ENCODE measurements around the gene ARL3. TPM values are rescaled to one million over a fixed set of nuclear protein-coding genes. Genes with fewer than 3 reads are reported as not detected.

Gene ARL3
- total and polyA plus RNA-seq, 2 of the 4 experiments (the other 2 are of a cell fraction), result 5.0 to 14.3 TPM

GRCh38 chr10:102729029-102730026, 15.1 kb upstream of the ARL3 start:
- Histone ChIP-seq H3K9me3 (ENCODE audit: control insufficient read depth, insufficient read depth, low read length) (no peaks in the 10 kb centered on the region), H4K20me1 (ENCODE audit: insufficient read depth, low read length) (no peaks in the 10 kb centered on the region; the same call in 1 of the 2 replicates), H3K9ac (ENCODE audit: low read depth, low read length) (no peak overlapping the region), H3K4me3 (ENCODE audit: insufficient read depth, low read depth, low read length) (no peak overlapping the region), H2BK20ac (ENCODE audit: low read depth, low read length) (no peak overlapping the region), H3K79me1 (ENCODE audit: low read depth in 1 of 2, low read length in 2 of 2) (peaks cover 0 to under 1% of the 10 kb centered on the region in 2 experiments; a peak in 2 of 4 replicates), H2BK5ac (ENCODE audit: low read depth, low read length, poor library complexity, severe bottlenecking) (no peak overlapping the region), H3K9me1 (ENCODE audit: insufficient read depth, low read length) (peaks cover 6% of the 10 kb centered on the region; the same call in 1 of the 2 replicates), H3K36me3 (ENCODE audit: control insufficient read depth, insufficient read depth, low read length) (peaks cover 9% of the 10 kb centered on the region), H3K4me1 (ENCODE audit: control insufficient read depth, insufficient read depth, low read length) (peaks cover 2% of the 10 kb centered on the region; the same call in 1 of the 2 replicates), H4K91ac (ENCODE audit: insufficient read depth, low read depth, low read length) (no peak overlapping the region), H2BK120ac (ENCODE audit: low read depth, low read length) (no peak overlapping the region), H3K4me2 (ENCODE audit: low read depth, low read length) (no peak overlapping the region), H3K27ac (ENCODE audit: insufficient read depth, low read length) (no peak overlapping the region), H2AFZ (replicated peaks; ENCODE audit: low read length, poor library complexity) (peak overlapping the region; percentile 81), H4K5ac (ENCODE audit: low read depth, low read length) (no peak overlapping the region), H2AK5ac (ENCODE audit: low read depth, low read length) (no peak overlapping the region), H2BK15ac (ENCODE audit: low read depth, low read length) (no peak overlapping the region), H2AK9ac (replicated peaks; ENCODE audit: low read depth, low read length, poor library complexity) (peak overlapping the region; percentile 67), H3K14ac (replicated peaks; ENCODE audit: low read depth, low read length) (no peak overlapping the region), H3K23ac (ENCODE audit: low read depth, low read length) (no peak overlapping the region), H3K18ac (ENCODE audit: low read depth, low read length) (no peak overlapping the region), H3K4ac (ENCODE audit: low read depth, low read length) (no peak overlapping the region), H4K8ac (ENCODE audit: low read depth in 2 of 2, low read length in 2 of 2) (no peak overlapping the region), H3K27me3 (ENCODE audit: control insufficient read depth, insufficient read depth, low read length) (no peaks in the 10 kb centered on the region), H3K56ac (ENCODE audit: extremely low read depth, insufficient read depth, low read length) (no peak overlapping the region)
- ChIA-PET CTCF (no interaction called here), POLR2A (ENCODE audit: unreplicated experiment) (no interaction called here)
- ATAC-seq (ENCODE audit: low read depth), result peak; percentile 100
- BruUV-seq (replicated peaks), result no TSS peak
- in situ Hi-C loops (cut with MboI; ENCODE audit: low sequenced_read_pairs) (loop anchor here (5.0 to 10.0 kb wide), 3 partner anchors 103 to 335 kb away; no protein-coding TSS in a partner anchor), intact Hi-C loops (cut with micrococcal nuclease) (loop anchor here (1.0 to 10.0 kb wide), 4 partner anchors 106 to 515 kb away; partner anchors contain the start of gene RPEL1), dilution Hi-C loops (cut with HindIII; ENCODE audit: low sequenced_read_pairs, unreplicated experiment) (no loop called here)
- peak; percentile 73 for DNase-seq
- WGBS, 2 experiments (ENCODE audit: extremely low coverage in 2 of 2, insufficient read length in 1 of 2), result no CpG with 5 or more reads among the region's 30 CpGs
- TF ChIP-seq SMC3 (IDR thresholded peaks at IDR 0.05; ENCODE audit: low read depth, low read length) (peak; percentile 98), RCOR1 (IDR thresholded peaks at IDR 0.05; ENCODE audit: insufficient replicate concordance, low read length) (no peak), ELK1 (IDR thresholded peaks at IDR 0.05; ENCODE audit: borderline replicate concordance, low read depth, low read length) (no peak), MAZ (IDR thresholded peaks at IDR 0.05; ENCODE audit: borderline replicate concordance, low read depth, low read length) (peak; percentile 71; the same call in 1 of the 2 replicates), MAFK (IDR thresholded peaks at IDR 0.05; ENCODE audit: low read depth, low read length) (no peak), CHD1 (IDR thresholded peaks at IDR 0.05; ENCODE audit: low read depth, low read length) (no peak), MXI1 (IDR thresholded peaks at IDR 0.05; ENCODE audit: borderline replicate concordance, low read depth, low read length) (no peak), RAD21 (IDR thresholded peaks at IDR 0.05; ENCODE audit: low read length) (peak; percentile 99), CEBPB (IDR thresholded peaks at IDR 0.05; ENCODE audit: low read depth, low read length) (no peak), CTCF (conservative IDR thresholded peaks at IDR 0.05; ENCODE audit: low read depth, low read length) (peak; percentile 97), NFE2L2 (IDR thresholded peaks at IDR 0.05; ENCODE audit: low read depth, low read length) (no peak), USF2 (IDR thresholded peaks at IDR 0.05; ENCODE audit: low read depth, low read length) (no peak), BHLHE40 (IDR thresholded peaks at IDR 0.05; ENCODE audit: low read depth, low read length) (no peak)

Measured in IMR-90 (cell line).